ENCODE measurements around the gene ANKRD39.

GRCh38 chr2:96874198-96874831, 16.5 kb upstream of the ANKRD39 start:
- TF ChIP-seq POLR2AphosphoS5 (IDR thresholded peaks at IDR 0.05; ENCODE audit: low read depth, low read length), result 0 out of 2 replicates have a peak, but pooled peaks have one; percentile 18
- TF ChIP-seq POLR2A (IDR thresholded peaks at IDR 0.05; ENCODE audit: low read depth, low read length), result peak; percentile 58
- no peak for TF ChIP-seq PAX5 (IDR thresholded peaks at IDR 0.05; ENCODE audit: insufficient read depth, low read length, severe bottlenecking)
- TF ChIP-seq TAF1 (IDR thresholded peaks at IDR 0.05; ENCODE audit: low read depth, low read length), result no peak

All from GM12891 (cell line).